Stimulated activated CD4-positive, alpha-beta T cell treated with anti-CD3 and anti-CD28 coated beads, Interleukin-4, amount 100 ng/mL, for 1 hour (primary cell): ENCODE results near the gene ACAD11.

Experiments used
- DNase-seq: peaks from one replicate; pipeline ENCODE4 v3.0.0-alpha.2; 2020

ACAD11 gene, protein sequence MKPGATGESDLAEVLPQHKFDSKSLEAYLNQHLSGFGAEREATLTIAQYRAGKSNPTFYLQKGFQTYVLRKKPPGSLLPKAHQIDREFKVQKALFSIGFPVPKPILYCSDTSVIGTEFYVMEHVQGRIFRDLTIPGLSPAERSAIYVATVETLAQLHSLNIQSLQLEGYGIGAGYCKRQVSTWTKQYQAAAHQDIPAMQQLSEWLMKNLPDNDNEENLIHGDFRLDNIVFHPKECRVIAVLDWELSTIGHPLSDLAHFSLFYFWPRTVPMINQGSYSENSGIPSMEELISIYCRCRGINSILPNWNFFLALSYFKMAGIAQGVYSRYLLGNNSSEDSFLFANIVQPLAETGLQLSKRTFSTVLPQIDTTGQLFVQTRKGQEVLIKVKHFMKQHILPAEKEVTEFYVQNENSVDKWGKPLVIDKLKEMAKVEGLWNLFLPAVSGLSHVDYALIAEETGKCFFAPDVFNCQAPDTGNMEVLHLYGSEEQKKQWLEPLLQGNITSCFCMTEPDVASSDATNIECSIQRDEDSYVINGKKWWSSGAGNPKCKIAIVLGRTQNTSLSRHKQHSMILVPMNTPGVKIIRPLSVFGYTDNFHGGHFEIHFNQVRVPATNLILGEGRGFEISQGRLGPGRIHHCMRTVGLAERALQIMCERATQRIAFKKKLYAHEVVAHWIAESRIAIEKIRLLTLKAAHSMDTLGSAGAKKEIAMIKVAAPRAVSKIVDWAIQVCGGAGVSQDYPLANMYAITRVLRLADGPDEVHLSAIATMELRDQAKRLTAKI

DNA sequence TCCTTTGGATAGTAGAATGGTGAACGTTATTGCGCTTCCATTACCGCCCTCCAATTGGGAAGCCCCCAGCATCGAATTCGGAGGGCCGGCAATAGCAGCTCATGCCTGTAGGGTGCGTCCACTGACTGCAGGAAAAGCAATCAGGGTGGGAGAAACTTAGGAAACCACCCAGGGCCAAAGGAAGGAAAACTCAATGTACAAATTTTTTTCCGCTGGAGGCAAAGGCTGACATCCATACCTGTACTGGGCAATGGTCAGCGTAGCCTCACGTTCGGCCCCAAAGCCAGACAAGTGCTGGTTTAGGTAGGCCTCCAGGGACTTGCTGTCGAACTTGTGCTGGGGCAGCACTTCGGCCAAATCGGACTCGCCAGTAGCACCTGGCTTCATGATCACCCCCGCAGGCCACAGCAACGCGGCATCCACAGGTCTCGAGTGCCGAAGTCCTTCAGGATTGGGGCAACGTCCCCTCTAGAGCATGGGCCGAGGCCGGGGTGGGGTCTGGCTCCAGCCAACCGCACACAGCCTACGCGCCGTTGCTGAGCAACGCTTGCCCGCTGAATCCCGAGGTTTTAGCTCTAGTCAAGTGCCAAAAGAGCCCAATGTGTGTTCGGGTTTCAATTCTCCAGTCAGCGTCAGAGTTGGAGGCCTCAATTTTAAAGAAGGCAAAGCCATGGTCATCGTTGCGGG is at the start of gene ACAD11:
ACAD11 (minus strand) TSS at position 445 of the 687 bp plus-strand sequence; CDS start at position 387, 58 bp downstream.
- DNase-seq, result peak; percentile 11

DNA sequence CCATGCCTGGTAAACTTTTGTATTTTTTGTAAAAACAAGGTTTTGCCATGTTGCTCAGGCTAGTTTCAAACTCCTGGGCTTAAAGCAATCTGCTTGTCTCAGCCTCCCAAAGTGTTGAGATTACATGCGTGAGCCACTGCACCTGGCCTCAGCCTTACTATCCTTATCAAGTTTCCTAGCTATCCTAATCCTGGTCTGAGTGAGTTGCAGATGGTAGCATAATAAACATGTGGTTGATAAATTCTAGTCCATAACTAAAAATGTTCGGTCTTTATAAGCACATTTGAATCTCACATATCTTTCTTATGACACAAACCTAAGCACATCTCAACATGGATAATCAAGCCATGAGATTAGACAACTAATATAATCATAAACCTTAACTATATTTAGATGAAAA is 44.1 kb upstream of the ACAD11 start:
- no peak for DNase-seq

- DNase-seq, result no peak
Observed at GRCh38 chr3:132695422-132695821, 35.8 kb upstream of the ACAD11 start.

DNA sequence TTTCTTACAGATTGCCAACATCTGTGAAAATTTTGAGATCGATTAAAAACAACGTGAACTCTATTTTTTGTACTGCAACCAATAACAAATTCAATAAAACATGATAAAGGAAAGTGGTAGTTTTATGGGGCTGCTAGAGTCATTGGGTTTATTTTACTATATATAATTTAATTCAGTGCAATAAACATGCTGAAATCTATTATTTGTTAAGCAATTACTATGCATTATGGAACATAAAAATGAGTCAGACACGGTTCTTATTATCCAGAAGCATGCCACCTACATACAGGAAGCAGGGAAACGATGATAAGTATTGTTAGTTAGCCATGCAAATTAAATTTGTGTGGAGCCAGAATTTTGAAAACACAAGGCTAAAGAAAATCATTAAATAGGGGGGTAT is 35.4 kb upstream of the ACAD11 start:
- no peak for DNase-seq

GRCh38 chr3:132690040-132690439 is 30.4 kb upstream of the ACAD11 start:
- no peak for DNase-seq

DNA sequence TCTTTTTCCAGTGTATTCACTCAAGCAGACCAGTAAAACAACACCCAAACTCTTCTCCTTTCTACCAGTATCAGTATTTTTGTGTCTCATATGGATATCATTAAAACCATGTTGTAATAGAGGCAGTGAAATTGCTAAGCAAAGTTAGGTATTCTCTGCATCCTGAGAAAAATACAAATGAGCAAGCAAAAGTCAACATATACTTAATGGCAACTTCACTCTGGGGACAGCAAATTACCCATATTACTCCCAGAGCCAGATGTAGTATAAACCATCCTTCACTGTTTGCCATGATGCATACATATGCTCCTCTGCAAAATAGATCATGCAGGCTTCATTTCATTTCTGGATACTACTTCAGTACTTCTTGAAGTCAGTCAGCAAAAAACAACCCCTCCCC is 22.6 kb upstream of the ACAD11 start:
- no peak for DNase-seq

DNA sequence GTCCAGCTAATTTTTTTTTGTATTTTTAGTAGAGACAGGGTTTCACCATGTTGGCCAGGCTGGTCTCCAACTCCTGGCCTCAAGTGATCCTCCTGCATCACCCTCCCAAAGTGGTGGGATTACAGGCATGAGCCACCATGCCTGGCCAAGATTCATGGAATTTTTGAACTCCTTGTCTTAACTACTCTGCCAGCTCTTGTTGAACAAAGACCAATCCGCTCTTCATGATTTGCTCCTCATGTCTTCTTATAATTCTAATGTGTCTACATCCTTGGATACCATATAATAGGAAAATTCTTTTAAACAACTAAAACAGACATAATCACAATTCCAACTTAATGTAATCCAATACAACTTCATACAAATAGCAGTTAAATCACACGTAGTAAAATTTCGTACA is 21.8 kb upstream of the ACAD11 start:
- DNase-seq, result no peak

DNA sequence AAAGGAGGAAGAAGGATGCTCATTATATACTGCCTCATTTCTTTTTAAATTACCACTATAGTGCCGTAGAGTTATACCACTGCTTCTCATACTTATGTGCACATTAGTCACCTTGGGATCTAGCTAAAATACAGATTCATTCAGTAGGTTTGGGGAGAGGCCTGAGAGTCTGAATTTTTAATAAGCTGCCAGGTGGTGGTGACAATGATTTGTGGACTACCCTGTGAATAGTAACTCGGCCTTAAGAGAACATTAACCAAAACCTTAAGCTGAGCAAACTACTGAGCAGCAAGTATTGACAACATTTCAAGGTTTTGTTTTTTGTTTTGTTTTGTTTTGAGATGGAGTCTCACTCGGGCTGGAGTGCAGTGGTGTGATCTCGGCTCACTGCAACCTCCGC is 20.3 kb upstream of the ACAD11 start:
- DNase-seq, result no peak

- no peak for DNase-seq
Observed at GRCh38 chr3:132675408-132675807, 15.8 kb upstream of the ACAD11 start.

- no peak for DNase-seq
Observed at GRCh38 chr3:132669256-132669777, 9.7 kb upstream of the ACAD11 start.

DNA sequence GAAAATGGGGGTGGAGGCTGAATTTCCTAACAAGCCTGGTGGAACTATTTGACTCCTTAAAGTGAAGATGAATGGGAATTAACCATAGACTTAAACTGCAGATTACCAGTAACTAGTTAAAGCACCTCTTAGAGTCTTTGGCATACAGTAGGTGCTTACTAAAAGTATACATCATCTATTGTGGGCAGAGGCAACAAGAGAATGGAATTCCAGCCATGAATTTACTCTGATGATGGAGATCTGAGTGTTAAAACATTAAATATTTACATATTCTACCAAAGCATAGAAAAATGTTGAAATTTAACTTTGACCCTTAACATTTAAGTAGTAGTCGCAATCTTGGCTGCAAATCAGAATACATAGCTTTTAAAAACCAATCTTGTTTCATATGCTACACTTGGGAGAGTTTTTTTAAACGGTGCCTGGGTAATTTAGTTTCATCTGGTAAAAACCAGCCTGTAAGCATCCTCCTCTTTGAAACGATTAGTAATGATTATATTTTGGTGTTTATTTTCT is 5.7 kb upstream of the ACAD11 start:
- no peak for DNase-seq

- no peak for DNase-seq
Observed at GRCh38 chr3:132662212-132662611, 2.6 kb upstream of the ACAD11 start.

DNA sequence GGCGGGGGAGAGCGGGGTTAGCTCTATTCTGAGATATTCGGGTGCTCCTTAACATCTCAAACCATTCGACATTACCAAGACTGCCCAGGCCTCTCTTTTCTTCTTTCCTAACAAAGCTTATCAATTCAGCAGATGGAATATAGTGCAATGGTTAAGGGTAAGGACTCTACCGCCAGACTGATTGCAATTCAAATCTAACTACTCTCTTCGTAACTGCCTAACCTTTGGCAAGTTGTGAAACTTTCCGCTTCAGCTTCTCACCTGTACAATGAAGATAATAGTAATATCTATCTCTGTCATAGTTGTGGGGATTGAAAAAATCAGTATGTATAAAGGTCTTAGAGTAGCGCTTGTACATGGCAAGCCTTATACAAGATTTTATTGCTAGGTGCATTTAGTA is 1.5 kb upstream of the ACAD11 start:
- DNase-seq, result no peak

- DNase-seq, result no peak
Observed at GRCh38 chr3:132660811-132661070, 1.1 kb upstream of the ACAD11 start.

DNA sequence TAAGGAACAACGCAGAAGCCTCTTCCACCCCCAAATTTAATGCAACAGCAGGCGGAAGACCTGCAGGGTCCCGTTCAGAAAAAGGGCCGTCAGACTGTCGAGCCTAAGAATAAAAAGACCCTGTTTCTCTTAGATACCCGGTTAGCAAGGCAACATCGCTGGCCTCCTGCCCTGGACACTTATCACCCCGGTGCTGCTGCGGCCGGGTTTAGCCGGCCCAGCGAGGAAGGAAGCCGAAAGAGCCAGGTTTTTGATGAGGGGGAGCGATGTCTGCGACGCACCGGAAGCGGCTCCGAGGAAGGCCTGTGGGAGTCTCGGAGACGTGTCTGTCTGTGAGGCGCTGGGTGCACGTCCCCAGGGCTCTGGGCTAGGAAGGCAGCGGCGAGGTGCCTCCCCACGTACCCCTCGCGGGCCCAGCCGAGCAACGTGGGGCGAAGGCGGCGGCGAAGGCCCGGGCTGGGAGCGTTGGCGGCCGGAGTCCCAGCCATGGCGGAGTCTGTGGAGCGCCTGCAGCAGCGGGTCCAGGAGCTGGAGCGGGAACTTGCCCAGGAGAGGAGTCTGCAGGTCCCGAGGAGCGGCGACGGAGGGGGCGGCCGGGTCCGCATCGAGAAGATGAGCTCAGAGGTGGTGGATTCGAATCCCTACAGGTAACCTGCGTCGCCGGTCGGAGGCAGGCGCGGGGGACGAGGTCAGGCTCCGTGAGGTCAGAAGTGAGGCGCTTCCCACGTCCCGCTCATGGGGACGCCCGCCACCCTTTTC is 622 bp upstream of the ACAD11 start, which contains the start of gene UBA5:
UBA5 (plus strand) TSS at position 278 of the 759 bp plus-strand sequence; CDS start at position 487, 209 bp downstream.
- peak; percentile 73 for DNase-seq

- no peak for DNase-seq
Observed at GRCh38 chr3:132659000-132659364, 627 bp downstream of the ACAD11 start.

GRCh38 chr3:132657869-132658747 is 1.5 kb downstream of the ACAD11 start:
- no peak for DNase-seq

- DNase-seq, result no peak
Observed at GRCh38 chr3:132655471-132655870, 4.1 kb downstream of the ACAD11 start.

GRCh38 chr3:132654721-132655120 is 4.9 kb downstream of the ACAD11 start:
- no peak for DNase-seq

DNA sequence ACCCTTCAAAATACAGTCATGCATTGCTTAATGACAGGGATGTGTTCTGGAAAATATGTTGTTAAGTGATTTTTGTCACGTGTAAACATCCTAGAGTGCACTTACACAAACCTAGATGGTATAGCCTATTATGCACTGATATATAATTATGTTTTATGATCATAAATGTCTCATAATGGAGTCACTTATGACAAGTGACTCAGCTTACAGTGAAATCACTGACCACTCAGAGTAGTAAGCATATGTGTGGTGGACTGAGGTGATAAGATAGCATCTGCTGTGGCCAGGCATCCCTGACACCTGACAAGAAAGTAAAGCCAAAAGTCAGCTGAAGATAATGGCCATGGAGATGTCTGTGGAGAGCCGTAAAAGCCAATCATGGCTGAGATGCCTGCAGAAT is 5.4 kb downstream of the ACAD11 start:
- no peak for DNase-seq

- DNase-seq, result no peak
Observed at GRCh38 chr3:132652640-132653270, 6.9 kb downstream of the ACAD11 start.
